Stomach (tissue), 9 donors: ENCODE results near the gene PEMT. TPM values are rescaled to one million over a fixed set of nuclear protein-coding genes. Genes with fewer than 3 reads are reported as not detected.

Experiments
- DNase-seq, 2 donors: peaks; one replicate each; pipeline versions ENCODE4 v3.0.0 to v3.0.0-alpha.2; 2013 to 2019
- H3K27ac ChIP-seq, 5 donors: fragments of 200-600 bp in 4 of 5; sonication (generic) in 4 of 5; one replicate each; pipeline ENCODE4 v1.5.1; 2013 to 2019; ENCODE audit warnings: mild to moderate bottlenecking in 1 of 5, moderate library complexity in 1 of 5
- H3K27me3 ChIP-seq, 3 donors: fragments of 200-600 bp; sonication (generic); one replicate each; pipeline ENCODE4 v1.5.1; 2017 to 2019; ENCODE audit warnings: mixed run types in 1 of 3
- H3K36me3 ChIP-seq, 4 donors: fragments of 200-600 bp; sonication (generic); 1 replicate in 3 of 4; 2 replicates in 1 of 4; pipeline ENCODE4 v1.5.1; 2016 to 2019
- H3K4me1 ChIP-seq, 4 donors: fragments of 200-600 bp; sonication (generic); one replicate each; pipeline ENCODE4 v1.5.1; 2016 to 2019
- H3K4me3 ChIP-seq, 4 donors: fragments of 200-600 bp; sonication (generic) in 3 of 4; one replicate each; pipeline ENCODE4 v1.5.1; 2016 to 2019; ENCODE audit warnings: mild to moderate bottlenecking in 1 of 4
- H3K9me3 ChIP-seq, 4 donors: fragments of 200-600 bp; sonication (generic); one replicate each; pipeline ENCODE4 v1.5.1; 2016 to 2019
- EP300 ChIP-seq: sonication (generic); formaldehyde crosslinking; IDR thresholded peaks from one replicate; pipeline ENCODE4 v1.6.1; 2017; ENCODE audit warnings: antibody characterized with exemption
- POLR2A ChIP-seq, 4 donors: fragments of 450-650 bp; IDR thresholded peaks; one replicate each; pipeline ENCODE4 v1.6.1; 2016; ENCODE audit warnings: antibody characterized with exemption in 4 of 4, control low read depth in 2 of 4, mild to moderate bottlenecking in 1 of 4, moderate library complexity in 1 of 4
- POLR2AphosphoS5 ChIP-seq, 3 donors: sonication (generic); formaldehyde crosslinking; IDR thresholded peaks; one replicate each; pipeline ENCODE4 v1.6.1; 2016; ENCODE audit warnings: antibody characterized with exemption in 3 of 3
- WGBS, 5 donors: extraction: QIAGEN DNeasy Blood & Tissue Kit in 3 of 5; methylation state at CpG; one replicate each; pipeline versions ENCODE4 v1.1.5 to v1.1.7; 2013 to 2018; 5-methylcytosine and 5-hydroxymethylcytosine counted together
- intact Hi-C: fragments of 100-400 bp; cut with DNase I; formaldehyde crosslinking; loops from one replicate; pipeline ENCODE4 v1.15.1; 2023; ENCODE audit warnings: low total_unique reads
- polyA plus RNA-seq, 3 donors: library from polyadenylated mRNA; stranded (reverse); fragments of 200-250 nt; gene quantifications; one replicate each; pipeline ENCODE4 v1.2.3, GENCODE V29; 2013
- total RNA-seq, 5 donors: library from RNA; depleted of rRNA; stranded (reverse); fragments of >200 nt; gene quantifications; one replicate each; pipeline versions ENCODE4 v1.1.0 to v1.2.3, GENCODE V29; 2014 to 2016
- TF ChIP-seq, protein P1 (sequence below), 7 experiments: fragments of 450-650 bp in 4 of 7; fragments of 200-600 bp in 3 of 7; sonication (generic) in 3 of 7; IDR thresholded peaks; one replicate each; pipeline ENCODE4 v1.5.1; 2016 to 2019; ENCODE audit warnings: antibody characterized with exemption in 7 of 7, control low read depth in 2 of 7, mild to moderate bottlenecking in 1 of 7
- donor health status: healthy with polysubstance abuse.
- donor health status: Bipolar disorder and iron deficiency.
- donor health status: healthy.

PEMT gene
- total and polyA plus RNA-seq, 8 donors, result 7.0 to 44.6 (median 27.0) TPM

DNA sequence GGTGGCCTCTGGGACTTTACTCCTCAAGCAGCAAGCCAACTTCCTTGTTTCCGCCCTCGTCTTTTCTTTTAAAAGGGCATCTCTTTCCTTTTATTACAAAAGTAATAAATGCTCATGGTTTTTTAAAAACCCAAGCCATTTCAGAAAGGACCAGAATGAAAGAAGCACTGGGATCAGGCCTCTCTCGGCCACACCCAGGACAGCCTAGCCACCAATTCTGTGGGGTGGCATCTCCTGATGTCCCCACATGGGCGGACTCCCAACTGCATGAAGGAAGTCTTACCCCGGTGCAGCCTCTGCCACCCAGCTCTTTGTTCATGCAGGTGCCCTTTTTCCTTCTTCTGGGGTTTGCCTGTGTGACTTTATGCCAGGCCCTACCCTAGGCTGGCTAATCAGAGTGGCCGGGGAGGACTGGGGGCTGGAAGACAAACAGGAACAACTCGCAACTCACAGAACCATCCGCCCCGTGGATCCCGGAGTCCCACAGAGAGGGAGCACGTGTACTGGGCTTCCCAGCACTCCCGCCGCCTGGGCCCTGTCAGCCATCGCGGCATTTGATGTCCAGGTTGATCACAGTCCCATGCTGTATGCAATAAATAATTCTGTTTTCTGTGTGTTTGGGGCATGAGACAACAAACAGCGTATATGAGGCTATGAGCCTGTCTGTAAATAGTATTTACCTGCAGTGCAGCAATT is 92.8 kb downstream of the PEMT start:
- H3K36me3 ChIP-seq, result no peaks in the 10 kb centered on the region
- no peak for DNase-seq
- H3K27me3 ChIP-seq, result peaks cover 0 to 17% (median 12%) of the 10 kb centered on the region in 3 donors
- no peak overlapping the region for H3K4me3 ChIP-seq
- peaks cover 16 to 35% (median 31%) of the 10 kb centered on the region in 4 donors for H3K4me1 ChIP-seq
- WGBS, 5 donors, result 64 to 81% (median 72%) methylated on average over 16 of the region's 16 CpGs
- no peak overlapping the region for H3K27ac ChIP-seq
- intact Hi-C loops, result loop anchor here (10.0 kb wide), 1 partner anchor 144 kb away; no protein-coding TSS in a partner anchor
- H3K9me3 ChIP-seq, result no peaks in the 10 kb centered on the region
- TF ChIP-seq, protein P1, sequence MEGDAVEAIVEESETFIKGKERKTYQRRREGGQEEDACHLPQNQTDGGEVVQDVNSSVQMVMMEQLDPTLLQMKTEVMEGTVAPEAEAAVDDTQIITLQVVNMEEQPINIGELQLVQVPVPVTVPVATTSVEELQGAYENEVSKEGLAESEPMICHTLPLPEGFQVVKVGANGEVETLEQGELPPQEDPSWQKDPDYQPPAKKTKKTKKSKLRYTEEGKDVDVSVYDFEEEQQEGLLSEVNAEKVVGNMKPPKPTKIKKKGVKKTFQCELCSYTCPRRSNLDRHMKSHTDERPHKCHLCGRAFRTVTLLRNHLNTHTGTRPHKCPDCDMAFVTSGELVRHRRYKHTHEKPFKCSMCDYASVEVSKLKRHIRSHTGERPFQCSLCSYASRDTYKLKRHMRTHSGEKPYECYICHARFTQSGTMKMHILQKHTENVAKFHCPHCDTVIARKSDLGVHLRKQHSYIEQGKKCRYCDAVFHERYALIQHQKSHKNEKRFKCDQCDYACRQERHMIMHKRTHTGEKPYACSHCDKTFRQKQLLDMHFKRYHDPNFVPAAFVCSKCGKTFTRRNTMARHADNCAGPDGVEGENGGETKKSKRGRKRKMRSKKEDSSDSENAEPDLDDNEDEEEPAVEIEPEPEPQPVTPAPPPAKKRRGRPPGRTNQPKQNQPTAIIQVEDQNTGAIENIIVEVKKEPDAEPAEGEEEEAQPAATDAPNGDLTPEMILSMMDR (IDR thresholded peaks at IDR 0.05), result no peak
- TF ChIP-seq EP300 (no peak), POLR2A (IDR thresholded peaks at IDR 0.05) (no peak), POLR2AphosphoS5 (IDR thresholded peaks at IDR 0.05) (no peak)

DNA sequence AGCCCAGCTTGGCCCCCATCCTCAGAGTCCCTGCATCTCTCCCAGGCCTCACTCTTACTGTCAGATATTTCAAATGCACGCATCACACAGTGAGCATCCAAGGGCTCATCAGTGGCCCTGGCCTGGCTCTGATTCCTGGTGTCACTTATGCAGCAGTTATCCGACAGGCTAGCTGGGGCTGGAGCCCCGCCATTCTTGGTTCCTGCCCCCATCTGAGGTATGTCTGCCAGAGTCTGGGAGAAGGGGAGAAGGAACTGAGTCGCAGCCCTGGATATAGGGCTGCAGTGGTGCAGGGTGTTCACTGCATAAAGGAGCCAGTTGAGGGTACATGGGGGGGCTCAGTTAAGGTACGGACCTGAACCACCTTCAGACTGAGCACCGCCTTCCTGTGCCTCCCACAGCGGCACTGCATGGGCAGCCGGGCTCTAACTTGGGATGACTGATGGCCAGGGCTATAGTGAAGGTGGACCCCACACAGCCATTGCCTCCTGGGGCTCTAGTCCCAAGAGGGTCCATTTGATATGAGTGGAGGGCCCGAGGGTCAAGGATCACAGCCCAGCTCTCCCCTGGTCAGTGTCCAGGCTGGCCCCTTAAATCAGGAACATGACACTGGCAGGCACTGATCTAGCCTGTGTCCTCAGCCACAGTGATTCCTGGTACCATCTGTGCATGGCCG is 93.5 kb downstream of the PEMT start:
- WGBS, 5 donors, result 91 to 97% (median 95%) methylated on average over 8 to 10 of the region's 10 CpGs
- no peak overlapping the region for H3K4me3 ChIP-seq
- DNase-seq, result peak in 1 of 2 donors; percentile 5
- peaks cover 0 to 17% (median 12%) of the 10 kb centered on the region in 3 donors for H3K27me3 ChIP-seq
- intact Hi-C loops, result loop anchor here (10.0 kb wide), 1 partner anchor 143 kb away; no protein-coding TSS in a partner anchor
- peaks cover 0 to 2% (median 1%) of the 10 kb centered on the region in 4 donors for H3K36me3 ChIP-seq
- no peaks in the 10 kb centered on the region for H3K9me3 ChIP-seq
- TF ChIP-seq, protein P1 (IDR thresholded peaks at IDR 0.05), result no peak
- TF ChIP-seq POLR2A (IDR thresholded peaks at IDR 0.05), result no peak
- no peak for TF ChIP-seq EP300
- no peak for TF ChIP-seq POLR2AphosphoS5 (IDR thresholded peaks at IDR 0.05)
- no peak overlapping the region for H3K27ac ChIP-seq
- peaks cover 16 to 43% (median 38%) of the 10 kb centered on the region in 4 donors for H3K4me1 ChIP-seq

DNA sequence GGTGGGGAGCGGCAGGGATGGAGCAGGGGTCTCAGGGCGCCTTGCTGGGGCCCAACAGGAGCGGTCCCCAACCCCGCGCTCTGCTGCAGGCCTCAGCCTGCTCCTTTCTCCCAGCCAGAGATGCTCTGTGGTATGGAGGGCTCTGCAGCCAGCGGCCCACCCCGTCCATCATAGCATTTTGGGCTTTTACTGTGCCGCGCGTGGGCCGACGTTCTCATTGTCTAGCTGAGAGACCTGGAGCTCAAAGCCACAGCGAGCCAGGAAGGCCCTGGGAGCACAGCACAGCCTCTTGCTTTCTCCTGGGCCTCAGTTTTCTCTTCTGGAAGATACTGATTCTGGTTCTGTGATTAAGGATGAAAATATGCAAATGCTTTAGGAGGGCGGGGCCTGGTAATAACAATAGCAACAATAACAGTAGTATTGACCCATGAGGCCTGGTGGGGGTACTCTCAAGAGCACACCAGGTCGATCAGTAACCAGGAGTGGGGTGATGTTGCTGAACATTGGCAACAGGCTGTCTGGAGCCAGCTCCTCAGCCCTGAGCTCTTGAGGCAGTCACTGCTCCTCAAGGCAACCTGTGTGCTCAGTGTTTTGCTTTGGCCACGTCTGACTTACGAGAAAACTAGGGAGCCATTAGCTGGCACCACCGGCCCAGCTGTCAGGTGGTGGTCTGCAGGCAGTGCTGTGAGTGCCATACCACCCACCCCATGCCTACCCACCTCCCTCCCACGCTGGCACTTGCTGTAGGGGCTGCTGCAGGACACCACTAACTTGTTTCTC is 94.3 kb downstream of the PEMT start:
- DNase-seq, result peak in 1 of 2 donors; percentile 7
- WGBS, 5 donors, result 41 to 56% (median 43%) methylated on average over 15 to 19 of the region's 19 CpGs
- peaks cover 16 to 47% (median 43%) of the 10 kb centered on the region in 4 donors for H3K4me1 ChIP-seq
- no peak for TF ChIP-seq EP300
- TF ChIP-seq, protein P1 (IDR thresholded peaks at IDR 0.05), result peak in 1 of 7 experiments; percentile 23
- peak overlapping the region; percentile 58 to 64 (median 62) for H3K4me3 ChIP-seq
- intact Hi-C loops, result loop anchor here (10.0 kb wide), 1 partner anchor 142 kb away; no protein-coding TSS in a partner anchor
- H3K27ac ChIP-seq, result peak overlapping the region in 4 of 5 donors; percentile 85 to 92 (median 90)
- peaks cover 0 to 17% (median 12%) of the 10 kb centered on the region in 3 donors for H3K27me3 ChIP-seq
- H3K36me3 ChIP-seq, result peaks cover 3 to 10% (median 6%) of the 10 kb centered on the region in 4 donors
- H3K9me3 ChIP-seq, result no peaks in the 10 kb centered on the region
